DLD1 (cell line): ENCODE data around the gene CHSY3.

Experiments
- in situ Hi-C: cut with HindIII; loops from 2 replicates; pipeline ENCODE4 v1.10.0; 2017; ENCODE audit warnings: low sequenced_read_pairs

Gene CHSY3

DNA sequence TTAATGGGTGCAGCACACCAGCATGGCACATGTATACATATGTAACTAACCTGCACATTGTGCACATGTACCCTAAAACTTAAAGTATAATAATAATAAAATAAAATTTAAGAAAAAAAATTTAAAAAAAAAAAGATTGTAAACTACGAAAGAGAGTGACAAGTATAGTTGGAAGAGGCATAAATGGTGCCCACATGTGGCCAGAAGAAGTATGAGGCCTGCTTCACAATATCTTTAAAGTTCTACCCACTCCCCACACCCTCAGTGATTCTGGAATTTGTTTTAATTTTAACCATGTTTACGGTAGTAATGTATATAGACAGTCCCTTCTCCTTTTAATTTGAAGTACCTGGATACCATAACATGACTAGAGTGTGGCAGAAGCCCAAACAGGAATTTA is 172.7 kb downstream of the CHSY3 start:
- in situ Hi-C loops: no loop called here

DNA sequence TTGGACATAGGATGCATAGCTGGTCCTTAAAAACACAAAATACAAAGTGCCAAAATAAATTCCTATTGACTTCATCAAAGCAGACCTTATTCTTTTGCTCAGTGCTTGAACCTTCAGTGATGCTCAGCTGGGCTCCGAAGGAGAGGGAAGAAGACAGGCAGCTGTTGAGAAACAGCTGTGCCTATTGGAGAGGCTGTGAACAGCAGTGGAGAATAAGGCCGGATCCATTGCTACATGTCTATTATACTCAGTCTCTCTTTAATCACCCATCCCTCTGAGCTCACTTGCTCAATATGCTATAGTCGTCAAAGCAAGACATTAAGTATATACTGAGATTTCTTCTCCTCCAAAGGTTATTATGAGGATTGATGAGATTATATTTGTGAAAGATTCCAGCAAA is 174.4 kb downstream of the CHSY3 start:
- in situ Hi-C loops: no loop called here

DNA sequence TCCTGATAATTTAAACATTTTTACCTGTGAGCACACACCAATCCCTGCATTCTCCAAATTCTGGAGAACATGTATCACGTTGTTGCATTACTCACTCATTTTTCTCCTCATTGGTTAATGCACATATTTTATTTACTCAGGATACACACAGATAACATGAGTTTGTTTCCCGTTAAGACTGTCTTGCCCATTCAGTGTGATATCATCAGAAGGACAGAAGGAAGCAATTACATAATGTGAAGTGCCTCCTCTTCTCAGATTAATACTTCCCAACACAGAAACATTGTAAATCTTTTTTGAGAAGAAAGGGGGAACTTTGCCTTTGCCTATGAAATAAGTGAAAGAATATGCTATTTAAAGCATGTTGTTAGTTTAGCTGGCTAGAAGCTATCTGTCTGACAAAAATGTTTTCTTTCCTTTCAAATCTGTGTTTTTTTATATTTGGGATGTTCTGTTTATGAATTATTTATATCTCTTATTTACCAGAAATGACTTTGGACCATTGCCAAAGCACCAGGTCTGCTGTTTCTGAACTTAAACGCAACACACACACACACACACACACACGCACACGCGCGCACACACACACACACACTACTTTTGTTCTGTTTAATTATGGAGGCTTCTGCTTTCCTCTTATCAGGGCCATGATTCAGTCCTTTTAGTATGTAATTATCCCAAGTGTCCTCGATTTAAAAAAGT is 186.5 kb downstream of the CHSY3 start:
- in situ Hi-C loops: no loop called here

DNA sequence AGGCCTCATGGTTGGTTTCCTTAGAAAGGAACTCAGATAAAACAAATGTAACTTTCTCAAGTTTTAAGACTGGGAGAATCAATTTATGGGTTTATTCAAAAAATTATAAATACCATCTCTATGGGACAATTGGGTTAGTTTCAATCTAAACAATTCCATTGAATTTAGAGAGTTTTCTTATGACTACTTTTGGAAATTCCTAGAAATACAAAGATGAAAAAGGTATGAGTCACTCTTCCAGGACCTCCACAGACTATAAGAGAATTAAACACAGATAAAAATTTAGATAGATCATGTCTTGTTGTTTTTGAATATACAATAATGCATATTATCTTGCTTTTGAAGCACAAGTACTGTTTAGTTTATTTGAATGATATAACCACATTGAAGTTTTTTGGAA is 188.7 kb downstream of the CHSY3 start:
- in situ Hi-C loops: no loop called here

DNA sequence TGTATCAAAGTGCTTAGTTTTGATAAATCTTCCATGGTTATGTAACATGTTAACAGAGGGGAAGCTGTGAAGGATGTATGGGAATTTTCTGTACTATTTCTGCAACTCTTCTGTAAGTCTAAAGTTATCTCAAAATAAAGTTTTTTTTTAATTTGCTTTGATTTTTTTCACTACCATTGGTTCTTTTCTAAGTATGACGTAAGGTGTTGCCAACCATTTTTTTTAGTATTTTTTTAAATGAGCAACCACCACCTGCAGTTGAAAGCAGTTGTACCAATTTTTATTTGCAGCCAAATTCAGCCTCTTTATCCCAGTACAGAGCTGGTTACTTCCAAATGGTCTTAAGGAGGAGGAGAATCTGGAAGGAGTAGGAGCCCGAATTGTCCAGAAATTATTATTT is 192.2 kb downstream of the CHSY3 start:
- in situ Hi-C loops: no loop called here

DNA sequence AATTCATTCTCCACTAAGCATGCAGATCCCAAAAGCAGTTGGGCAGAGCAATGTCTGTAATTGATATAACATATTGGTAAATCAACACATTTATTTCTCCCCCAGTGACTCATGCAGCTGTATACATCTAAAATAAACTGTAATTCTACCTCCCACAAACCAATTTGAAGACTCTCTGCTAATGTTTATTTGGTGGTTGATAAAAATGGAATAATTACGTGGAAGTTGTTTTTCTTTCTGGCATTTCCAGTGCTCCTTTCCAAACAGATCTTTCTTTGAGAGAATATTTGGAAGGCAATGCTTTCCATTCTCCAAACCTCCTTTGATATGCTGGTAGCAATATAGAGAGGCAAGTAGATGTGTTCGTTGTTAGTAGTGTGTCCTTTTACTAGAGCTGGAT is 194.7 kb downstream of the CHSY3 start:
- in situ Hi-C loops: no loop called here

DNA sequence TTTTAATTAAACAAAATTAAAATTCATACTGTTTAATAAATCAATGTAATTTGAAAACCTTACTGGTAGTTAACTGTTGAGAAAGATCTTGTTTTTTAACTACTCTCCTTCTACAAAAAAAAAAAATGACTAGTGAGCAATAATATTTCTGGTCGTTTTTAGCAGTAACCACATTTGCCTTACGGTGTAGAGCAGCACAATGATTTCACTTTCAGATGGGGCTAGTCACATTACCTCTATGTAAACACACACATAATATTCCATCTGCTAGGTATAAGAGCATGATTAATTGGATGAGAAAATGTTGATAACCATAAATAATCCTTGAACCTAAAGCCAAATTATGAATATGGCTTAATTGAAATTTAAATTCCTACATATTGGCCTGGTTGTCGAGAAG is 198.1 kb downstream of the CHSY3 start:
- in situ Hi-C loops: no loop called here

DNA sequence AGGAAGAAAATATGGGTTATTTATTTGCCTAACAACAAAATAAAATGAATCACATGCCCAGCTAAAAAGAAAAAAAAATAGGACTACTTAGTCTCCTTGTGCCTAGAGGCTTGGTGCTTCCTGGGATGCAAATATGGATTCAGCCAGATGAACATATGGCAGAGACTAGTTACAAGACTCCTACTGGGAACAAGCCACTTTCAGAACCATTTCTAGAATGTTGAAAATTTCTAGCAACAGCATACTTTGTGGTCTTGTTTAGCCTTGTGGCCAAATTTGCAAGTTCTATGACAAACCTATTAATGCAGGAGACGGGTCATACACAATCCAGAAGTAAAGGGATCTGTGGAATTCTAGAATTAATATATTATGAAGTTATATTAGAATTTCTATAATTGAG is 198.7 kb downstream of the CHSY3 start:
- in situ Hi-C loops: no loop called here

DNA sequence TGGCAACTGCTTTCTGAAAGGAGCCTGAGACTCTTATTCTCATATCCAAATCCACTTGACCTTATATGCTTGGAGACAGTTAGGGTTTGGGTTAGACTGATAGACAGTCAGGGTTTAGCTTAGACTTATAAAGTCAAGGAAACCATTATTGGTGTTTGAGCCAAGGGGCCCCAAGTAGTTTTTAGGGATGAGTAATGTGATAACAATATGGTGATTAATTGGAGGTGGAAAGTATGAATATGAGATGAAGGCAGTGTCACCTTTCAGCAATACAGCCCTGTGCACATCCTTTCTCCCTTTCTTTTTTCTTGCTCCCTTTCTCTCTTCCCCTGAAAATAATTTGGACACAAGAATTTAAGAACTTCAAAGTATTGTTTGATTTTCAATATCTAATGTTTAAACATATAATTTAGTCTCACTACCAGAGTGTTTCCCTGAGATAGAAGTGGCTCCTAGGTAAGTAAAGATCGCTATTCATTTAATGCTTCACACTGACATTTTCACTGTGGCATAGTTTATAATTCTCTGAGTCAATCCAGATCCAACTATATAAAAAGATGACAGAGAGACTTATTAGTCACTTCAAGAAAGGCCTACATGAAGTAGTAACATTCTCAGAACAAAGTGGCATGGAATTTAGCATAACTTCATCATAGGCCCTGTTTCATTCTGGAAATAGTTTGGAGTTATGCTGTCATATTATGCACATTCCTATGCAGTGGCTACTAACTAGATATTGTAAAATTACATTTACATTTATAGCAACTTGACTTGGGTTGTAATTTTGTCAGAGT is 200.8 kb downstream of the CHSY3 start:
- in situ Hi-C loops: no loop called here

DNA sequence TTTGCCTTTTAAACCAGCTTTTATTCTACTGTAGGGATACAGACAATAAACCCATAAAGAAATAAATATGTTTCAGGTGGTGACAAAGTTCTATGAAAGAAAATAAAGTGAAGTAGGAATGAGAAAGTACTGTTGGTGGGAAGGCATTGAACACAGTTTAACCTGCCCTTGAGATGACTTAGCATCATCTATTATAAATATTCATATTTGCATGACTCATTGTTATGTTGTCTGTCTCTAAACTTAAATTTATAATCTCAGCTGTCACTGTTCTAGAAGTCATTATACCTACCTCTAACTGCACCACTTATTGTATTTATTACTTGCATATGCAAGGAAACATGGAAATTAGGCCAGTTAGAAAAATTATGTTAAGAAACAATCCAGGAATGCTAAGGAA is 202.2 kb downstream of the CHSY3 start:
- in situ Hi-C loops: no loop called here

DNA sequence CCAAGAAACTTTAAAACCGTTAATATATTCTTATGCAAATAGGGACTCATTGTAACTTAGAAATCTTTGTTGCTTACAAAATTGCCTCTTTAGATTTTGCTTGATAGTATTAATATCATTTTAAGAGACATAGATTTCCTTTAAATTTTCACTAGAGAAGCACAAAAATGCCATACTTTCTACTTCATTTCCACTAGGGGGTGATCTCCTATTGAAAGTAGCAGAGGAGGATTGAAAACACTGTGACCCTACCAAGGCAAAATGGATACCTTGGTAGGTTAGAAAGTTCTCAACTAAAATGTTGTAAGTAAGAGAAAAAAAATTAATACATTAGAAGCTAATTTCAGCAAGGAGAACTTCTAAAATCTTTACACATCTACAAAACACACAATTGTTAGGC is 204.9 kb downstream of the CHSY3 start:
- in situ Hi-C loops: no loop called here

DNA sequence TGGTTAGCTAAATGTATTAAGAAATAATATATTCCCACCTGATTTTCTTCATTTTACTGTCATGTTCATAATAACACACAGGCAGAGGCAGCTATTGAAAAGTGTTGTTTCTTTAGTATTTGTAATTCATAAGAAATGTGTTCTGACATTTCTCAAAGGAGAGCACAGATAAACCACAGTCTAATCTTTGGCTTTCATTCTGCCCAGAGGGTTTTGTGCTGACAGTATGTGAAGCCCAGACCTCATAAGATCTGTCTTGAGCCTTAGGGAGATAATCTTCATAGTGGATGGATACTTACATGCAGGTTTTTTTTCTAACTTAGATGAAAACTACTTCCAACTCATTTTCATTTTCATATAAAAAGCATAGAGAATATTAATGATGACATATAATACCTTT is 206.1 kb downstream of the CHSY3 start:
- in situ Hi-C loops: no loop called here

DNA sequence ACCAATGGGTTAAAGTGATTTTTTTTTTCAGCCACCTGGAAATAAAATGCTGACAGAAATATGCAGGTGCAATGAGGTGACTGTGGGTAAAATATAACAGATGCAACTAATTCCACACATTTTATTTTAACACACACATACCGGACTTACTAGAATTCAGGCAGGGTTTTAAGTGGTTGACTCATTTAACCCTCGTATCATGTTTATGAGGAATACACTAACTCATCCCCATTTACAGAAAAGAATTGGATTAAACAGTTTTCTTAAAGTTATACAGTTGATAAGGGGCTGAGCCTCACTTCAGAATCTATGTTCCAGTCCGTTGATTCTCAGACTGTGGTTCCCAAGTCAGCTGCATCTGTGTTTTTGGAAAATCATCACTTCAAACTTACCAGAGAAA is 207.5 kb downstream of the CHSY3 start:
- in situ Hi-C loops: no loop called here

DNA sequence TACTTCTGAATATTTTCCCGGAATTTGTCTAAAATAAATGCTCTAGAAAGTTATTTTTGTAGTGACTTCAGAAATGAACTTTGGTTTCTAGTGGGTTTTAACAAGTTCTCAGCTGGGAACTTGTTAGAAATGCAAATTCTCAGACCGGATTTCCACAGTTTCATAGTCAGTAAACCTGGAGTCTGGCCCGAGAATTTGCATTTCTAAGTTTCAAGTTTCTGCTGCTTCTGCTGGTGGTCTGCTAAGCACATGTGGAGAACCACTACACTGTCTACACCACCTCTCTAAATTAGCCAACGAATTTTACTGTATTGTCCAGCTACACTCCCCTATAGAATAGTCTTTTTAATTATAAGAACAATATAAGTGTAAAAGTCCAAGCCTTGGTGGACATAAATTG is 208.0 kb downstream of the CHSY3 start:
- in situ Hi-C loops: no loop called here

DNA sequence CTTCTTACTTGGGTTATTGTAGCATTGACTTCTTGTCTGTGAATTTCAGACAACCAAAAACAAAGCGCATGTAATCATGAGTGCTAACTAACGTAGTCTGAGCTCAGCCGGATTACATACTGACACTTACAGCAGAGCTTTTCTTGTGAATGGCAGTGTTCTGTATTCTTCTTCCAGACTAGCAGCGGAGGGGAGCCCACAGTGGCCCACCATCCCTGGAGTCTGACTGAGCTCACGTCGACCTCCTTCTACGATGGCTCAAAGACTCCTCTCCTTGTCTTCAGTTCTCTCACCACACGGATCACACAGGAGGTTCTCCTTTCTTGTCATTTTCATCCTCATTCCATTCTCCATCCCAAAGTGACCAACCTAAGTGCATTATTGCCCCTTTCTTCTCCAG is 211.4 kb downstream of the CHSY3 start:
- in situ Hi-C loops: no loop called here

DNA sequence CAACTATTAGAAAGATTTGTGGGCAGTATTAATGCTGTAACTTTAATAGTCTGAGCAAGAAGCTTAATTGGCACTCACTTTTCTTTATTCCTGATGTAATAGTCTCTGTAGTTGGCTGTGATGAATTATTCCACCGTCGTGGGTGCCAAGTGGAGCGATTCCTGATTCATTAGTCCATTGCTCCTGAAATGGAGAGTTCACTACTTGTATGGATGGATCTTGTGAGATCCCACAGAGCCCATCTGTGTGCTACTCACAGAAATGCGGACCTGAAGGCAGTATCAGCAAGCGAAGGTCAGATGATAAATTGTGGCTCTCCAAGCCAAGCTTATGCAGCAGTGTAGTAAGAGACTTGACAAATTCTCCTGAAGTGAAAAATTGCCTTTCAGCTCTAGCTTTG is 212.2 kb downstream of the CHSY3 start:
- in situ Hi-C loops: no loop called here

DNA sequence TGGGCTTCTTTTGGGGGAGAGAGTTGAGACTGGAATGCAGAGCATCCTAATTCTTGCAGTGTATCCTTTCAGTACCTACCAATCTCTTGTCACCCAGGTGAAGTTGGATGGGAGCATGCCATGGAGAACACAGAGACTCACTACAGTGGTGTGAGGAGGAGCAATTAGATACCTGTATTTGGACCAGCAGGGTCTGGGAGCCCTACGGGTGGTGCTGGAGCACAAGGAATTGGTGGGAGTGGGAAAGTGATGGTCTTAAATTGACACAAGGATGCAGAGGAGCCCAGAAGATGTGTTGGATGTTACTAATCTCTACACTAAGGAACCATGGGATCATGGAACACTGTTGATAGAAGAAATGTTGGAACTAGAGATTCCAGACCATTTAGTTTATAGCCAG is 212.7 kb downstream of the CHSY3 start:
- in situ Hi-C loops: no loop called here

DNA sequence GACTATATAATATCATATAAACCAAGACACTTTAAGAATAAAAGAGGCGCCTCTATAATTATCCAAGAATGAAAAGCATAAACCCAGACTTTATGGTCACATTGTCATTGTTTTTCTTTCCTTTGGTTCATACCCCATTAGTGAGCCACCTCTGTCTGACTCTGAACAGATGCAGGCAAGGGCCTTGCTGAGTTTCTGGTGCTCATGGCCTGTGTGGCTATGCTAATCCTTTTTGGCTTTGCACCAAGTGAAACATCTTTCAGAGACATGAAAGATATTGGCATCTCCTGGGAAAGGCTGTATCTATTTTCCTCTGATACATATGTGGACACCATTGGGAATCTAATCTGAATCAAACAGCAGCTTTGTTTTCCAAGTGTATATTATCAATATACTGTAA is 222.5 kb downstream of the CHSY3 start:
- in situ Hi-C loops: no loop called here

DNA sequence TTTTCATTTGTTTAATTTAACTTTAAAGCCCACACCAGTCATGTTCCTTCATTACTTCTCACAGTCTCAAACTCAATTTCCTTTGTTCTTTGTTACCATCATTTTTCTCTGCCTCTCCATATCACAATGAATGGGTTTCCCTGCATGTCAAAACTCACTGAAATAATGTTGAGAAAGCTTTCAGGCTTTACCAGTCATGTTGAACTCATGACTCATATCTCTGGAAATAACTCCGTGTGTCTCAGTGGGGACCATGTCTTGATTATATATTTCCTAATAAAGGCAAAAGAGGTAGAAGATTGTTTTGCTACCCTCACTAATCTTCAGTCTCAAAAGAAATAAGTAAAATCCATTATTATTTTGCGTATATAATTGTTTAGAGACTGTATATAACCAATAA is 231.2 kb downstream of the CHSY3 start:
- in situ Hi-C loops: no loop called here

DNA sequence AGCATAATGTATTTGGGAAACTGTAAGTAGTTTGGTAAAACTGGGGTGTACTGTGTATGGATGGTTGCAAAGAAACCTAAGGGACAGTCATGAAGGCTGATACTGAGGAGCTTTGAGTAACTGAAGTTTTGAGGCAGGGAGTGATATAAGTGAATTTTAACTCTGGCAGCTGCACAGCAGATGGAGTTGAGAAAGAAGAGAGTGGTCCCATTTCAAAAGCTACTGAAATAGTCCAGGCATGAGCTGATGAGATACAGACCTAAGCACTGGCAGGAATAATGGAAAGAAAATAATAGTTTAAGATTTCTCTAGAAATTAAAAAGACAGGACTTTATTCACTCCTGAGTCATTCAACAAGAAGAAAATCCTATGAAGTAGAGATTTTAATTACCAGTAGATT is 232.0 kb downstream of the CHSY3 start:
- in situ Hi-C loops: no loop called here

DNA sequence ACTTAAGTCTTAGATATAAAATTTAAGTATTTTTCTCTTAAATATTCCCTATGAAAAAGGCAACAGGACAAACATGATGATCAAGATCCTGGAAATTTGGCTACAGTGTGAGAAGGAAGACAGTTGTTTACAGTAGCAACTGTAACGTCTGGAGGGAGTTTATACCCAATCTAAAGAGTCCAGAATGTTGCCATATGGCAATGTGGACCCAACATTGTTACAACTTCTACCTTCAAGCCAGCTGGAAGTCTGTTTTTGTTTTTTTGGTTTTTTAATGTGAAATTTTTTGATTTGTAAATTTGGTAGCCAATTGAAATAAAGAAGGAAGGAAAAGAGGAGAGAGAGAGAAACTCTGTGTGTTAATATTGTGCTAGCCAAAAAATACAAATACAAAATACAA is 233.4 kb downstream of the CHSY3 start:
- in situ Hi-C loops: no loop called here

DNA sequence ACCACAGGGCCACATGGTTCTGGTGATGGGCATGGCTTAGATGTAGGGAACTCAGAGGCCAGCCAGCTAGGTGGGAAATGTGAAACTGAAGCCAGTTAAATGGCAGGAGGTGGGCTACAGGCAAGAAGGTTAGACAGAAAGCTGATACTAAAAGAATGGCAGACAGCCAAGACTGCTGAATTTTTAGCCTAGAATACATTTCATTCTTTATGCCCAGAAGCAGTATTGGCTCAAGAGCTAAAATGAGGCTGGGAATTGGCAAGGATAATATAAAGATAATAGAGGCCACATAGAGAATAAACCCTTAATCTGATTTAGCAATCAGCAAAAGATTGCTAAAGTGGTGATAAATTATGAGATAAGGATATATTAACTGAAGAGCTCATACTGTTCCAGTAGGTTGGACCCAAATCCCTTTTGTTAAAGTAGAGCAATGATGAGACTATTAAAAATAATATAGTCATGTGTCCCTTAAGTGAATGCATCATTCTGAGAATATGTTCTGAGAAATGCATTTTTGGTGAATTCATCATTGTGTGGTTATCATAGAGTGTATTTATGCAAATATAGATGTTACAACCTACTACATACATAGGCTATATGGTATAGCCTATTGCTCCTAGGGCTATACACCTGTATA is 234.3 kb downstream of the CHSY3 start:
- in situ Hi-C loops: no loop called here
